Ecto neural progenitor cell (in vitro differentiated cells): Measurements from ENCODE around the gene MYL11.
"Not testable (repeated sequence)": the region's sequence is repeated elsewhere in the genome, so short reads cannot be mapped to it uniquely, and the experiment has no call there.

Source experiments
- DNase-seq: peaks from one replicate; pipeline ENCODE4 v3.0.0-alpha.2; 2018; ENCODE audit warnings: low spot score

The MYL11 gene

DNA sequence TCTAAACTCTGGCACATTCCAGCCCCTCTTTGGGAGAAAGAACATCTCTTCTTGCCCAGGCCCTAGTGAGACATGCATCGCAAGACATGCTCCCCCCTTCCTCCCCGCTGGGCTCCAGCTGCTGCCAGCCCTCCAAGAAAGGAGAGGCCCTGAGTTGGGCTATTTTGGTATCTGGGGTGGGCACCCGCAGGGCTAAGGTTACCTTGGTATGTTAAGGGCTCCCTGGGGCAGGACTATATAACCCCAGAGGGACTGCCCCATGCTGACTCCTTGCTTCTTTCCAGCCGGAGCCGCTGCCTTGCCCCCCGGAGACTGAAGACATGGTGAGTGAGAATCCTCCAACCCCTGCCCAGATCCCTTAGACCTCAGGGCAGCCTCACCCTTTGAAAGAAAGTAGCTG is at the start of gene MYL11:
Gene MYL11, plus strand, starts transcription at position 265 of the 400 bp plus-strand sequence. Its CDS starts 56 bp downstream, at position 321.
- no peak for DNase-seq

DNA sequence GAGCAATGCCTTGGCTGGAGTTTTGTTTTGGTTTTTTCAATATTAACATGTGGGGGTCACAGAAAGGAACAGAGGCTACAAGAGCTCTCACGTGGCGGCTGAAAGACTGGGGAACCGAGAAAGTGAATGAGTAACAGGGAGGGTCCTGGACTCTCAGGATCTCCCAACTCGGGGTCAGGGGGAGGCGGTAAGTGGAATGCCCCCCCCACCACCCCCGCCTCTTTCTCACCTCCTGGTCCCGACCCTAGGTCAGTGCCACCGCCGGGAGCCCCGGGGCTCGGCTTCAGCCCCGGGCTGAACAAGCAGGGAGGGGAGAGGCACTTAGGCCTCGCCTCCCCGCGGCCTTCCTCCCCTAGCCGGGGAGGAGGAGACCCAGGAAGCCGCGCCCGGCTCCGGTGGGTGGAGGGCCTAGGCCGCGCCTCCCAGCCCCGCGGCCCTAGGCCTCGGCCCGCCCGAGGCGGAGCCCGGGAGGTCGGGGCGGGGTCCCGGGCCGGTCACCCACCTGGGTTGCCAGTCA is 40.1 kb upstream of the MYL11 start:
- DNase-seq: peak; percentile 81

GRCh38 chr16:30335028-30335597 is 39.5 kb upstream of the MYL11 start:
- peak; percentile 85 for DNase-seq

DNA sequence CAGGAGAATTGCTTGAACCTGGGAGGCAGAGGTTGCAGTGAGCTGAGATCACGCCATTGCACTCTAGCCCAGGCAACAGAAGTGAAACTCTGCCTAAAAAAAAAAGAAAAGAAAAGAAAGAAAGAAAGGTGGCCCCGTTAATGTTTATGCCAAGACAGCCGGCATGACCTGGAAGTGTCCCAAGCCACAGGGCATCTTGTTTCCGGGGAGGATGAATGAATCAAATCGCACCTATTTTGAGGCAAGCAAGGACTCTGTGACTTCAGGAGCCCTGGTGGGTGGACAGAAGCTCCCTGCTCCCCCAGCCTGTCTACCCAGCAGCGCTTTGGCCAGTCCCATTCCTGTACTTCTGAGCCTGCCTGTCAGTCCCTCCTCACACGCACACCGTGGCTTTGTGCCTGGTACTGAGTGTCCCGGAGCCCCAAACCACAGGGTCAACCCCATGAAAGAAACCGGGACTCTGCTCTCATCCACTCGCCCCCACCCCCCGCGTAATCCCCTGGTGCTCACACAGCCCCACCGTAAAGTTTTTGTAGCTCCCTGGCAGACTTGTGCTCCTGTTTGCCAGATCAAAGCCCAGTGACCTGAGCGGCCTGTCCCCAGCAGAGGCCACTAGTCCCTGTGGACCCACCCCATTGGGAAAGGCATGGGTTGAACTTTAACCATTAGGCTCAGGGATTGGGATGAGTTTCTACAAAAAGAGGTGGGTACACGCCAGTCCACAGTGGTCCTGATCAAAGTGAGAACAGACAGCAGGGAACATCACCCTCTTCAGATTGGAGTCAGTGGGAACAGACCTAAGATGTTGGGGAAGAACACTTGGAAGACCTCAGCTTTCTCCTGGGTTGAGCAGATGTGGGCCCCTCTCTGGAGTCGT is 38.8 kb upstream of the MYL11 start:
- no peak for DNase-seq

DNA sequence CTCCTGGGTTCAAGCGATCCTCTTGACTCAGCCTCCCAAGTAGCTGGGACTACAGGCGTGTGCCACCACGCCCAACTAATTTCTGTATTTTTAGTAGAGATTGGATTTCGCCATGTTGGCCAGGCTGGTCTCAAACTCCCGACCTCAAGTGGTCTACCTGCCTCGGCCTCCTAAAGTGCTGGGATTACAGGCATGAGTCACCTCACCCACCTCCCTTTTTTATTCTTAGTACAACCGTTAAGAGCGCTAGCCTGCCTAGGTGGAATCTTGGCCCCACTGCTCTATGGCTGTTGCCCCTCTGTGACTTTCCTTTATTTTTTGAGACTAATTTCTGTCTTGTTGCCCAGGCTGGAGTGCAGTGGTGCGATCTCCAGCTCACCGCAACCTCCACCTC is 36.6 kb upstream of the MYL11 start:
- not testable (repeated sequence) for DNase-seq

GRCh38 chr16:30338715-30339114 is 35.9 kb upstream of the MYL11 start:
- DNase-seq: not testable (repeated sequence)

DNA sequence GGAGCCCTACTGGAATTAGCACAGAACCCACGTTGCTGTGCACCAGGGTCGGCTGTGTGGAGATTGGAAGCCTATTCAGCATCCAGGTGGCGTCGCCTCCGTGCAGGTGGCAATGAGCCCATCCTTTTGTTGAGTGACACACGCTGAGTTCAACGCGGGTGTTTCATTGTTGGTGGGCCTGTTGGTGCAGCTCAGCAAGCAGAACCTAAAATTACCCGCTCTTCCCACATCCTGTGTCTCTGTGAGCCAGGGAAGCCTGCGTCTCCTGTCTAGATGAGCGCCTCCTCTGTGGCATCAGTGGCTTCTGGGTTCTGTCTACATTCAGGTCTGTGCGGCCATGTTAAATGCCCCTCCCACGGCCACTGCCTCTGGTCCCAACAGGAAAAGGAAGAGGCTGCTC is 34.0 kb upstream of the MYL11 start:
- DNase-seq: no peak

GRCh38 chr16:30341971-30342370 is 32.6 kb upstream of the MYL11 start:
- DNase-seq: not testable (repeated sequence)

GRCh38 chr16:30342751-30343490 is 31.7 kb upstream of the MYL11 start:
- DNase-seq: no peak

- DNase-seq: not testable (repeated sequence)
Measured at GRCh38 chr16:30343491-30343820, 31.1 kb upstream of the MYL11 start.

- DNase-seq: no peak
Measured at GRCh38 chr16:30346286-30346685, 28.3 kb upstream of the MYL11 start.

GRCh38 chr16:30348113-30348512 is 26.5 kb upstream of the MYL11 start:
- no peak for DNase-seq

GRCh38 chr16:30348929-30349328 is 25.7 kb upstream of the MYL11 start:
- DNase-seq: no peak

- DNase-seq: no peak
Measured at GRCh38 chr16:30349675-30350074, 24.9 kb upstream of the MYL11 start.

DNA sequence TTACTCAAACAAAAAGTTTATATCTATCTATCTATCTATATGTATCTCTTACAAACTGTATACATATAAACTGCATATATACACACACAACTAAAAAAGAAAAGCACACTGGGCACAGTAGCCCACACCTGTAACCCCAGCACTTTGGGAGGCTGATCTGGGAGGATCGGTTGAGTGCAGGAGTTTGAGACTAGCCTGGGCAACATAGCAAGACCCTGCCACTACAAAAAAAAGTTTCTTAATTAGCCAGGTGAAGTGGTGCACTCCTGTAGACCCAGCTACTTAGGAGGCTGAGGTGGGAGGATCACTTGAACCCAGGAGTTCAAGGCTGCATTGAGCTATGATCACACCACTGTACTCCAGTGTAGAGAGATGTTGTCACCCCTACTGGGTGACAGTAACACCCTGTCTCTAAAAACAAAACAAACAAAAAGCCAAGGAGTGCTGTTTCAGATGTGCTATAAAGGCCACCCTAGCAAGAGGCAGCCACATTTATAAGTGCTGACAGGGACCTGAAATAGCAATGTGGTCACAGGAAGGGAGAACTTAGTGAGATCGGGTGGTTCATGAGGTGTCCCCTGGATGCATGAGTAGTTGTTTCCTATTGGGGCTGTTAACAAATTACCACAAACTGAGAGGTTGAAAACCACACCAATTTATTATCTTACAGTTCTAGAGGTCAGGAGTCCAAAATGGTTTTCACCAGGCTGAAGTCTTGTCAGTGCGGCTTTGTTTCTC is 24.3 kb upstream of the MYL11 start:
- no peak for DNase-seq

DNA sequence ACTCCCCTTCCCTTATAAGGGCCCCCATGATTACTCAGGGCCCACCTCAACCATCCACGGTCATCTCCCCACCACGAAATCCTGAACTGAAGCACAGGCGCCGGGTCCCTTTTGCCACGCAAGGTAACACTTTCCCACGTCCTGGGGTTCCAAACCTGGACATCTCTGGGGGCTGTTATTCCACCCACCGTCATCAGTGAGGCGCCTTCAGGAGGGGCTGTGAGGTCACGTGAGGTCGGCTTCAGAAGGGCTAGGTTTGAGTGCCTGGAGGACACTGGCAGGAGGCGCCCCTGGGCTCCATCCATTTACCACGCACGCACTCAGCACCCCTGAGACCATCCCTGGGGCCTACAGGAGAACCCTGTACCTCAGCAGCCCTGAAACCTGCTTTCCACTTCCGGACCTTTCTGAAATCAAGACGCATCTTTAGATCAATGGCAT is 23.6 kb upstream of the MYL11 start:
- no peak for DNase-seq

GRCh38 chr16:30351586-30352419 is 22.8 kb upstream of the MYL11 start:
- no peak for DNase-seq

DNA sequence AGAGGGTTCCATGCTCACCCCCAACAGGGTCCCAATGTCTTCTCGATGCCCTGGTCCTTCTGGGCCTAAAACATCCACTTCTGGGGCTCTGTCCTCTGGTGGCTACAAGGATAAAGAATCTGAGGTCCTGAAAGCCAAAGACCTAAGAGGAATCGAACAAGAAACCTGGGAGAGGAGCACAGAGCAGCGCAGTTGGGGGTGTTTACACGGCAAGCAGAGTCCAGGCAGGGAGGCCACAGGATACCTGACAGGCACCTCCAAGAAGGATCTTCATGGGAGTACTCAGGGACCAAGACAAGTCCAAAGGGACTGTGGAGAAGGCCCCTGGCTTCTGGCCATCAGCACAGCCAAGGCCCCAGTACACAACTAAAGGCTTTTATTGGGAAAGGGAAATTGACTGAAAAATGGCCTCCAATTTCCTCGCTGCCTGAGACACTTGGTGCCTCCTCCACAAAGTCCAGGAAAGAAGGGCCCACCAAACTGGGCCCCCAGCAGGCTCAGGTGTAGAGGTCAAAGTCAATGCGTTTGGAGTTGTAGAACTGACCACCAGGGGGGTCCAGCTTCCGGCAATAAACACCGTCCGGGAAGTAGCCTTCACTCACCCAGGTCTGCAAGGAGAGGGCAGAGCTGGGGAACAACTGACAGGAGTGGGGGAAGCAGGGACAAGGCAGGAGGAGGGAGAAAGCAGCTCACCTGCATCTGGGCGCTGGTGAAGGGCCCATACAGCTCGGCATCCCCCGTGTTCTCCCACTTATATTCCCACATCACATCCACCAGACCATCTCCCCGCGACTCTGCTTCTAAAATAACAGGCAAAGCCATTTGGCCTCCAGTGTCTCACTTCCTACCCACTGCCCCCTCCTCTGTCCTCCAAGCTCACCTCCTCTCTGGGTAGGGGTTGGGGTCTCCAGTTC is 21.9 kb upstream of the MYL11 start:
- DNase-seq: no peak

DNA sequence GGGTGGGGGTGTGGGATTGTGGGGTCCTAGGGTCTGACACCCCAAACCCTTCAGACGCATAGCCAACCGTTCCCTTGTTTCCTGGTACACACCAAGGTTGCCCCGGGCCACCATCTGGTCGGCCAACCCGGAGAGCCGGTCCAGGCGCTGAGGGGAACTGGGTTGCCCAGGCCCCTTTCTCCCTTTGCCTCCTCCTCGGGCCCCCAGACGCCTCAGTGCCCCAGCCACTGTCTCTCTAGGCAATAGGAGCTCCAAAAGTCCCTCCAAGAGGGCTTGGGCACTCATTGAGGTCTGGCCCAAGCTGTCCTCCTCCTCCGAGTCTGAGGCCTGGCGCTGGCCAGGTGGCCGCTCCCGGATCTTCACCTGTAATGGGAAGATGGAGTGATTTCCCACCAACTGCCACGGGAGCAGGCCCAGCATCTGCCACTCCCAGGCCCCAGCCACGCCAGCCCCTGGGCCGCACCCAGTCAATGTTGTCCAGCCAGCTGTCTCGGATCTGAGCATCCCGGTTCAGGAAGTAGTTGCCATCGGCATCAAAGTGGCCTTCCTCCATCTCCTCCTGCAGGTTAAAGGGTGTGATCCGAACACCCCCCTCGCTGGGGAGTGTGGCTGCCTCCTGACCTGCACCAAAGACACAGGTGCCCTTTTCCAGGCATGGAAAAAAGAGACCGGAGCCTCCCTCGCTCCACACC is 21.0 kb upstream of the MYL11 start:
- DNase-seq: no peak
